WTC11 (cell line): ENCODE data around the gene HNRNPM.

Experiments
- CTCF ChIP-seq: fragments of 200-600 bp; IDR thresholded peaks from 2 replicates; pipeline ENCODE4 v1.8.0; 2022; ENCODE audit warnings: antibody characterized with exemption
- ESRRA ChIP-seq: sonication (generic); formaldehyde crosslinking; IDR thresholded peaks from 2 replicates; pipeline ENCODE4 v1.8.1; 2022; ENCODE audit warnings: mild to moderate bottlenecking, missing genetic modification reagents, borderline replicate concordance
- FOXP4 ChIP-seq: sonication (generic); formaldehyde crosslinking; IDR thresholded peaks from 2 replicates; pipeline ENCODE4 v1.8.0; 2022; ENCODE audit warnings: mild to moderate bottlenecking, missing genetic modification reagents
- MYBL2 ChIP-seq: sonication (generic); formaldehyde crosslinking; IDR thresholded peaks from 2 replicates; pipeline ENCODE4 v1.8.1; 2023; ENCODE audit warnings: mild to moderate bottlenecking, moderate library complexity, missing genetic modification reagents
- SP1 ChIP-seq: sonication (generic); formaldehyde crosslinking; conservative IDR thresholded peaks from 2 replicates; pipeline ENCODE4 v1.8.1; 2022; ENCODE audit warnings: missing genetic modification reagents
- TEAD1 ChIP-seq: sonication (generic); formaldehyde crosslinking; IDR thresholded peaks from 2 replicates; pipeline ENCODE4 v1.8.0; 2022; ENCODE audit warnings: mild to moderate bottlenecking, missing genetic modification reagents
- USF1 ChIP-seq: sonication (generic); formaldehyde crosslinking; IDR thresholded peaks from 2 replicates; pipeline ENCODE4 v1.8.0; 2022; ENCODE audit warnings: mild to moderate bottlenecking, missing genetic modification reagents
- USF2 ChIP-seq: sonication (generic); formaldehyde crosslinking; IDR thresholded peaks from 2 replicates; pipeline ENCODE4 v1.8.1; 2023; ENCODE audit warnings: mild to moderate bottlenecking, missing genetic modification reagents, moderate library complexity
- TF ChIP-seq, protein P1 (sequence below): sonication (generic); formaldehyde crosslinking; IDR thresholded peaks from 2 replicates; pipeline ENCODE4 v1.8.0; 2022; ENCODE audit warnings: mild to moderate bottlenecking, missing genetic modification reagents

DNA sequence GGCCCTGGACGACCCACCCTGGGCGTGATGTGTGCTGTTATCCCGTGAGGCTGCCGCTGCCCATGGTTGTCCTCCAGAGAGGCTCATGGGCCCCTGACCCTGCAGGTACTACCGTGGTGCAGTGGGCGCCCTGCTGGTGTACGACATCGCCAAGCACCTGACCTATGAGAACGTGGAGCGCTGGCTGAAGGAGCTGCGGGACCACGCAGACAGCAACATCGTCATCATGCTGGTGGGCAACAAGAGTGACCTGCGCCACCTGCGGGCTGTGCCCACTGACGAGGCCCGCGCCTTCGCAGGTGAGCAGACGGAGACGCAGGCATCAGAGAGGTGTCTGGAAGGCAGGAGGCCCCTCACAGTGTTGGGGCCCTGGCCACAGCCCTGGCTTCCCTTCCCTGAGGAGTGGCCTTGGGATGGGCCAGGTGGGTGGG lies 42.8 kb upstream of the HNRNPM start:
- TF ChIP-seq CTCF (no peak), FOXP4 (CRISPR knock-in tag) (no peak), ESRRA (CRISPR knock-in tag) (no peak), SP1 (CRISPR knock-in tag) (no peak), USF2 (no peak), TEAD1 (no peak), USF1 (no peak), MYBL2 (CRISPR knock-in tag) (no peak)
- TF ChIP-seq, protein P1, sequence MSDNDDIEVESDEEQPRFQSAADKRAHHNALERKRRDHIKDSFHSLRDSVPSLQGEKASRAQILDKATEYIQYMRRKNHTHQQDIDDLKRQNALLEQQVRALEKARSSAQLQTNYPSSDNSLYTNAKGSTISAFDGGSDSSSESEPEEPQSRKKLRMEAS: no peak
